A673 (cell line): ENCODE data around the gene CEP126.

Source experiments
- CTCF ChIP-seq: fragments of 300-800, 200-600 bp; sonication (generic); conservative IDR thresholded peaks from 2 replicates; pipeline ENCODE4 v1.5.1; 2017; ENCODE audit warnings: low read depth, mild to moderate bottlenecking, antibody characterized with exemption, low read length, moderate library complexity, mixed read lengths
- EZH2 ChIP-seq: fragments of 200-600 bp; sonication (generic); IDR thresholded peaks from 2 replicates; pipeline ENCODE4 v1.6.1; 2017; ENCODE audit warnings: borderline replicate concordance, low read depth, mild to moderate bottlenecking, mixed read lengths, antibody characterized with exemption, low read length; ENCODE audit not compliant: poor library complexity, severe bottlenecking

GRCh38 chr11:102005306-102005705 is 90.5 kb downstream of the CEP126 start:
- TF ChIP-seq CTCF (no peak), EZH2 (no peak)
